Loucy (cell line): ENCODE results near the gene CNNM3.

Experiments used
- H2AFZ ChIP-seq: fragments of 200-600 bp; sonication (generic); 2 replicates; pipeline ENCODE4 v1.6.0; 2016; ENCODE audit warnings: antibody characterized with exemption, mild to moderate bottlenecking, low read length, moderate library complexity
- H3F3A ChIP-seq: fragments of 200-600 bp; 2 replicates; pipeline ENCODE4 v1.6.0; 2016; ENCODE audit warnings: antibody characterized with exemption, low read depth, mild to moderate bottlenecking
- H3K27me3 ChIP-seq: fragments of 200-600 bp; sonication (generic); 2 replicates; pipeline ENCODE4 v1.6.1; 2014; ENCODE audit warnings: low read length, mild to moderate bottlenecking; ENCODE audit not compliant: insufficient read depth, poor library complexity, severe bottlenecking
- H3K36me3 ChIP-seq: fragments of 200-600 bp; sonication (generic); 2 replicates; pipeline ENCODE4 v1.6.1; 2016; ENCODE audit warnings: low read length; ENCODE audit not compliant: insufficient read depth
- H3K4me1 ChIP-seq: fragments of 200-600 bp; sonication (generic); 2 replicates; pipeline ENCODE4 v1.5.1; 2014; ENCODE audit warnings: low read length, mild to moderate bottlenecking; ENCODE audit not compliant: insufficient read depth, poor library complexity, severe bottlenecking
- H3K4me2 ChIP-seq: fragments of 200-600 bp; sonication (generic); 2 replicates; pipeline ENCODE4 v1.6.0; 2014; ENCODE audit warnings: antibody characterized with exemption, low read length, low read depth, mild to moderate bottlenecking; ENCODE audit not compliant: poor library complexity, severe bottlenecking
- H3K4me3 ChIP-seq: fragments of 200-600 bp; sonication (generic); 2 replicates; pipeline ENCODE4 v1.5.1; 2014; ENCODE audit warnings: low read length, mild to moderate bottlenecking, mixed read lengths; ENCODE audit not compliant: poor library complexity, severe bottlenecking
- H3K79me2 ChIP-seq: fragments of 200-600 bp; sonication (generic); 2 replicates; pipeline ENCODE4 v1.6.1; 2014; ENCODE audit warnings: low read length; ENCODE audit not compliant: insufficient read depth
- H3K9ac ChIP-seq: fragments of 200-600 bp; sonication (generic); 2 replicates; pipeline ENCODE4 v1.6.0; 2014; ENCODE audit warnings: mild to moderate bottlenecking, low read depth, low read length, moderate library complexity; ENCODE audit not compliant: poor library complexity, severe bottlenecking
- H3K9me2 ChIP-seq: fragments of 200-600 bp; sonication (generic); replicated peaks from 2 replicates; pipeline ENCODE4 v1.6.1; 2016; ENCODE audit warnings: low read depth, low read length, mixed read lengths
- H3K9me3 ChIP-seq: fragments of 200-600 bp; sonication (generic); 2 replicates; pipeline ENCODE4 v1.6.1; 2014; ENCODE audit warnings: mild to moderate bottlenecking, antibody characterized with exemption, low read length, low read depth; ENCODE audit not compliant: insufficient read depth
- H4K20me1 ChIP-seq: fragments of 200-600 bp; sonication (generic); 2 replicates; pipeline ENCODE4 v1.6.0; 2014; ENCODE audit warnings: antibody characterized with exemption, low read length, mild to moderate bottlenecking; ENCODE audit not compliant: insufficient read depth, poor library complexity, severe bottlenecking
- CTCF ChIP-seq: fragments of 200-600 bp; sonication (generic); conservative IDR thresholded peaks from 2 replicates; pipeline ENCODE4 v1.5.1; 2014; ENCODE audit warnings: mild to moderate bottlenecking, antibody characterized with exemption, low read length
- EZH2phosphoT487 ChIP-seq: fragments of 200-600 bp; IDR thresholded peaks from 2 replicates; pipeline ENCODE4 v1.6.1; 2018; ENCODE audit warnings: antibody characterized with exemption, mild to moderate bottlenecking, moderate library complexity, borderline replicate concordance

Gene CNNM3

GRCh38 chr2:96882906-96883305, 66.8 kb downstream of the CNNM3 start:
- H3K9me2 ChIP-seq, result no peaks in the 10 kb centered on the region
- H3K4me2 ChIP-seq, result no peak overlapping the region
- H4K20me1 ChIP-seq, result no peaks in the 10 kb centered on the region
- no peaks in the 10 kb centered on the region for H3K27me3 ChIP-seq
- no peaks in the 10 kb centered on the region for H3F3A ChIP-seq
- no peaks in the 10 kb centered on the region for H3K36me3 ChIP-seq
- H3K4me1 ChIP-seq, result no peaks in the 10 kb centered on the region
- H3K79me2 ChIP-seq, result no peaks in the 10 kb centered on the region
- H2AFZ ChIP-seq, result no peak overlapping the region
- no peak overlapping the region for H3K9ac ChIP-seq
- no peaks in the 10 kb centered on the region for H3K9me3 ChIP-seq
- TF ChIP-seq CTCF (no peak), EZH2phosphoT487 (no peak)
- H3K4me3 ChIP-seq, result no peak overlapping the region

GRCh38 chr2:96883306-96883705, 67.2 kb downstream of the CNNM3 start:
- TF ChIP-seq EZH2phosphoT487 (no peak), CTCF (no peak)
- Histone ChIP-seq H4K20me1 (no peaks in the 10 kb centered on the region), H3K9me2 (no peaks in the 10 kb centered on the region), H3K9me3 (no peaks in the 10 kb centered on the region), H2AFZ (no peak overlapping the region), H3K27me3 (no peaks in the 10 kb centered on the region), H3F3A (no peaks in the 10 kb centered on the region), H3K4me1 (no peaks in the 10 kb centered on the region), H3K4me2 (no peak overlapping the region), H3K79me2 (no peaks in the 10 kb centered on the region), H3K9ac (no peak overlapping the region), H3K36me3 (no peaks in the 10 kb centered on the region), H3K4me3 (no peak overlapping the region)
